CD4-positive, alpha-beta T cell (primary cell): Measurements from ENCODE around the gene MEIS1. TPM values are rescaled to one million over a fixed set of nuclear protein-coding genes. Genes with fewer than 3 reads are reported as not detected.

ENCODE experiments used
- ATAC-seq: fragments of 200-7000 bp; cut with Tn5 transposase; one replicate; pipeline ENCODE4 v1.10.0; 2022; ENCODE audit warnings: mild to moderate bottlenecking; ENCODE audit not compliant: poor library complexity
- CTCF ChIA-PET: fragments of 350-600 bp; sonication (Branson Sonifier 250); formaldehyde crosslinking; loops from one replicate; lab custom pipeline; 2021; ENCODE audit warnings: antibody characterized with exemption, inconsistent platforms; lab: Charles Lee
- POLR2A ChIA-PET: fragments of 350-600 bp; sonication (Branson Sonifier 250); formaldehyde crosslinking; loops from one replicate; lab custom pipeline; 2021; ENCODE audit warnings: antibody characterized with exemption, inconsistent platforms; lab: Charles Lee
- DNase-seq, 14 experiments: peaks; one replicate each; pipeline ENCODE4 v3.0.0-alpha.2; 2013 to 2020; ENCODE audit warnings: mixed read lengths in 2 of 14
- H3K27ac ChIP-seq, 2 donors: one replicate each; pipeline versions ENCODE4 v1.5.1 to v1.7.0; 2013; ENCODE audit warnings: low read length in 2 of 2, low read depth in 1 of 2, mild to moderate bottlenecking in 1 of 2
- H3K27me3 ChIP-seq, 2 experiments: 1 replicate in 1 of 2; 2 replicates in 1 of 2; pipeline versions ENCODE4 v1.6.1 to v1.7.0; 2013; ENCODE audit warnings: low read length in 2 of 2, control low read depth in 1 of 2, mild to moderate bottlenecking in 1 of 2, moderate library complexity in 1 of 2; ENCODE audit not compliant: insufficient read depth in 2 of 2, control insufficient read depth in 1 of 2
- H3K36me3 ChIP-seq: one replicate; pipeline ENCODE4 v1.6.1; 2013; ENCODE audit warnings: low read length, control low read depth; ENCODE audit not compliant: insufficient read depth
- H3K4me1 ChIP-seq: one replicate; pipeline ENCODE4 v1.6.1; 2013; ENCODE audit warnings: low read length, control low read depth; ENCODE audit not compliant: insufficient read depth
- H3K4me3 ChIP-seq: one replicate; pipeline ENCODE4 v1.5.1; 2013; ENCODE audit warnings: mild to moderate bottlenecking, low read length, moderate library complexity
- H3K9me3 ChIP-seq, 2 experiments: 1 replicate in 1 of 2; 2 replicates in 1 of 2; pipeline versions ENCODE4 v1.6.1 to v1.7.0; 2013; ENCODE audit warnings: low read length in 2 of 2, mild to moderate bottlenecking in 2 of 2, control low read depth in 1 of 2, moderate library complexity in 1 of 2; ENCODE audit not compliant: control insufficient read depth in 1 of 2, insufficient read depth in 1 of 2
- H3K27ac Mint-ChIP-seq: one replicate; pipeline ENCODE4 v1.8.0; 2020; ENCODE audit warnings: mixed read lengths
- H3K27me3 Mint-ChIP-seq: one replicate; pipeline ENCODE4 v1.8.0; 2021; ENCODE audit warnings: mixed read lengths
- H3K36me3 Mint-ChIP-seq: one replicate; pipeline ENCODE4 v1.8.0; 2021; ENCODE audit warnings: low read depth, mixed read lengths
- H3K4me1 Mint-ChIP-seq: one replicate; pipeline ENCODE4 v1.8.0; 2021; ENCODE audit warnings: low read depth, mixed read lengths
- H3K4me3 Mint-ChIP-seq: one replicate; pipeline ENCODE4 v1.8.0; 2020; ENCODE audit warnings: mild to moderate bottlenecking, mixed read lengths
- H3K9me3 Mint-ChIP-seq: one replicate; pipeline ENCODE4 v1.8.0; 2020; ENCODE audit warnings: mixed read lengths
- CTCF ChIP-seq: fragments of 200-600 bp; IDR thresholded peaks from one replicate; pipeline ENCODE4 v1.8.0; 2022; ENCODE audit warnings: antibody characterized with exemption, mild to moderate bottlenecking
- intact Hi-C, 2 experiments: fragments of 100-400 bp; cut with DNase I in 1 of 2; cut with micrococcal nuclease in 1 of 2; formaldehyde crosslinking; loops; one replicate each; pipeline versions ENCODE4 v1.15.1 to v1.9.0; 2023 to 2025; cut with DNase I, micrococcal nuclease
- total RNA-seq, 174 experiments: library from RNA in 2 of 174; stranded (reverse) in 2 of 174; gene quantifications; one replicate each; pipeline ENCODE4 v1.2.3 and lab custom pipeline; 2021 to 2026

MEIS1 gene
- total RNA-seq, 2 experiments from 2014 or later: not detected

- TF ChIP-seq CTCF: no peak
- ChIA-PET CTCF (no interaction called here), POLR2A (no interaction called here)
- Histone ChIP-seq H3K9me3 (no peaks in the 10 kb centered on the region), H3K4me3 (no peak overlapping the region), H3K4me1 (no peaks in the 10 kb centered on the region), H3K36me3 (no peaks in the 10 kb centered on the region), H3K27me3 (no peaks in the 10 kb centered on the region), H3K27ac (no peak overlapping the region)
- no peak overlapping the region for H3K4me3 Mint-ChIP-seq
- no peaks in the 10 kb centered on the region for H3K4me1 Mint-ChIP-seq
- H3K27ac Mint-ChIP-seq: no peak overlapping the region
- ATAC-seq: no peak
- peak in 2 of 14 experiments; percentile 6 to 21 for DNase-seq
- H3K9me3 Mint-ChIP-seq: no peaks in the 10 kb centered on the region
- no peaks in the 10 kb centered on the region for H3K36me3 Mint-ChIP-seq
- intact Hi-C loops: no loop called here
- peaks cover 12% of the 10 kb centered on the region for H3K27me3 Mint-ChIP-seq
Observed at GRCh38 chr2:66494708-66495107, 59.8 kb downstream of the MEIS1 start.

GRCh38 chr2:66495788-66496640 is 61.1 kb downstream of the MEIS1 start:
- Histone ChIP-seq H3K4me3 (no peak overlapping the region), H3K9me3 (no peaks in the 10 kb centered on the region), H3K36me3 (no peaks in the 10 kb centered on the region), H3K27me3 (no peaks in the 10 kb centered on the region), H3K4me1 (no peaks in the 10 kb centered on the region), H3K27ac (no peak overlapping the region)
- Mint-ChIP-seq H3K27me3 (peaks cover 12% of the 10 kb centered on the region), H3K36me3 (no peaks in the 10 kb centered on the region), H3K4me3 (no peak overlapping the region), H3K4me1 (no peaks in the 10 kb centered on the region), H3K9me3 (no peaks in the 10 kb centered on the region), H3K27ac (no peak overlapping the region)
- DNase-seq: no peak
- intact Hi-C loops: no loop called here
- ATAC-seq: no peak
- ChIA-PET POLR2A (no interaction called here), CTCF (no interaction called here)
- TF ChIP-seq CTCF: no peak

GRCh38 chr2:66496670-66497420 is 61.9 kb downstream of the MEIS1 start:
- Histone ChIP-seq H3K4me3 (no peak overlapping the region), H3K27ac (no peak overlapping the region), H3K27me3 (no peaks in the 10 kb centered on the region), H3K36me3 (no peaks in the 10 kb centered on the region), H3K9me3 (no peaks in the 10 kb centered on the region), H3K4me1 (no peaks in the 10 kb centered on the region)
- Mint-ChIP-seq H3K9me3 (no peaks in the 10 kb centered on the region), H3K27ac (no peak overlapping the region), H3K4me3 (no peak overlapping the region), H3K4me1 (no peaks in the 10 kb centered on the region), H3K27me3 (peaks cover 12% of the 10 kb centered on the region), H3K36me3 (no peaks in the 10 kb centered on the region)
- ChIA-PET POLR2A (no interaction called here), CTCF (no interaction called here)
- intact Hi-C loops: no loop called here
- ATAC-seq: no peak
- DNase-seq: no peak
- TF ChIP-seq CTCF: no peak
